SK-N-SH (cell line): ENCODE measurements around the gene HAND1.

Experiments
- CHD2 ChIP-seq: fragments of 150-350 bp; IDR thresholded peaks from 2 replicates; pipeline ENCODE4 v1.6.1; 2018; ENCODE audit warnings: low read length; ENCODE audit not compliant: partially characterized antibody
- EP300 ChIP-seq, 2 experiments: IDR thresholded peaks; 2 replicates each; pipeline versions ENCODE4 v1.4.0 to v1.6.1; 2012; ENCODE audit warnings: borderline replicate concordance in 1 of 2, low read depth in 1 of 2, low read length in 1 of 2
- EZH2phosphoT487 ChIP-seq: fragments of 200-600 bp; sonication (generic); IDR thresholded peaks from 2 replicates; pipeline ENCODE4 v1.6.1; 2017; ENCODE audit warnings: low read depth, mixed run types, mild to moderate bottlenecking, antibody characterized with exemption, moderate library complexity, borderline replicate concordance
- JUND ChIP-seq: IDR thresholded peaks from 2 replicates; pipeline ENCODE4 v1.4.0; 2012
- RCOR1 ChIP-seq: fragments of 150-350 bp; IDR thresholded peaks from 2 replicates; pipeline ENCODE4 v1.6.1; 2017; ENCODE audit warnings: antibody characterized with exemption, low read length
- YY1 ChIP-seq: IDR thresholded peaks from 2 replicates; pipeline ENCODE4 v1.4.0; 2012; ENCODE audit warnings: low read depth, mild to moderate bottlenecking
- TF ChIP-seq, protein P1 (sequence below): fragments of 200-600 bp; sonication (generic); IDR thresholded peaks from 2 replicates; pipeline ENCODE4 v1.6.1; 2017; ENCODE audit warnings: antibody characterized with exemption, mild to moderate bottlenecking, moderate library complexity
- TF ChIP-seq, protein P2 (sequence below): fragments of 150-350 bp; IDR thresholded peaks from 2 replicates; pipeline ENCODE4 v1.6.1; 2017; ENCODE audit warnings: antibody characterized with exemption, low read length, low read depth, borderline replicate concordance

GRCh38 chr5:154511984-154512383, 34.0 kb upstream of the HAND1 start:
- no peak for TF ChIP-seq CHD2
- TF ChIP-seq, protein P1, sequence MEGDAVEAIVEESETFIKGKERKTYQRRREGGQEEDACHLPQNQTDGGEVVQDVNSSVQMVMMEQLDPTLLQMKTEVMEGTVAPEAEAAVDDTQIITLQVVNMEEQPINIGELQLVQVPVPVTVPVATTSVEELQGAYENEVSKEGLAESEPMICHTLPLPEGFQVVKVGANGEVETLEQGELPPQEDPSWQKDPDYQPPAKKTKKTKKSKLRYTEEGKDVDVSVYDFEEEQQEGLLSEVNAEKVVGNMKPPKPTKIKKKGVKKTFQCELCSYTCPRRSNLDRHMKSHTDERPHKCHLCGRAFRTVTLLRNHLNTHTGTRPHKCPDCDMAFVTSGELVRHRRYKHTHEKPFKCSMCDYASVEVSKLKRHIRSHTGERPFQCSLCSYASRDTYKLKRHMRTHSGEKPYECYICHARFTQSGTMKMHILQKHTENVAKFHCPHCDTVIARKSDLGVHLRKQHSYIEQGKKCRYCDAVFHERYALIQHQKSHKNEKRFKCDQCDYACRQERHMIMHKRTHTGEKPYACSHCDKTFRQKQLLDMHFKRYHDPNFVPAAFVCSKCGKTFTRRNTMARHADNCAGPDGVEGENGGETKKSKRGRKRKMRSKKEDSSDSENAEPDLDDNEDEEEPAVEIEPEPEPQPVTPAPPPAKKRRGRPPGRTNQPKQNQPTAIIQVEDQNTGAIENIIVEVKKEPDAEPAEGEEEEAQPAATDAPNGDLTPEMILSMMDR, result no peak
- no peak for TF ChIP-seq JUND
- TF ChIP-seq YY1, result no peak
- TF ChIP-seq EP300 (IDR thresholded peaks at IDR 0.05; ENCODE audit: borderline replicate concordance in 1 of 2, low read depth in 1 of 2, low read length in 1 of 2), result no peak
- TF ChIP-seq, protein P2, sequence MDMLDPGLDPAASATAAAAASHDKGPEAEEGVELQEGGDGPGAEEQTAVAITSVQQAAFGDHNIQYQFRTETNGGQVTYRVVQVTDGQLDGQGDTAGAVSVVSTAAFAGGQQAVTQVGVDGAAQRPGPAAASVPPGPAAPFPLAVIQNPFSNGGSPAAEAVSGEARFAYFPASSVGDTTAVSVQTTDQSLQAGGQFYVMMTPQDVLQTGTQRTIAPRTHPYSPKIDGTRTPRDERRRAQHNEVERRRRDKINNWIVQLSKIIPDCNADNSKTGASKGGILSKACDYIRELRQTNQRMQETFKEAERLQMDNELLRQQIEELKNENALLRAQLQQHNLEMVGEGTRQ, result no peak
- TF ChIP-seq EZH2phosphoT487, result no peak
- no peak for TF ChIP-seq RCOR1
